H9 (cell line): ENCODE results near the gene MYOM3. TPM values are rescaled to one million over a fixed set of nuclear protein-coding genes. Genes with fewer than 3 reads are reported as not detected.

Experiments
- DNase-seq: peaks from one replicate; pipeline ENCODE4 v3.0.0-alpha.2; 2017
- H2AFZ ChIP-seq: one replicate; pipeline ENCODE4 v1.6.1; 2013; ENCODE audit warnings: mild to moderate bottlenecking, low read length, control low read depth, moderate library complexity
- H2AK5ac ChIP-seq: 2 replicates; pipeline ENCODE4 v1.6.1; 2013; ENCODE audit warnings: low read length, control low read depth, mixed read lengths; ENCODE audit not compliant: insufficient read length
- H2BK120ac ChIP-seq: one replicate; pipeline ENCODE4 v1.6.1; 2013; ENCODE audit warnings: low read depth, mild to moderate bottlenecking, low read length, control low read depth, inconsistent platforms; ENCODE audit not compliant: poor library complexity, severe bottlenecking
- H2BK12ac ChIP-seq: 2 replicates; pipeline ENCODE4 v1.6.1; 2013; ENCODE audit warnings: low read length, control low read depth, mixed read lengths, low read depth; ENCODE audit not compliant: insufficient read length
- H2BK15ac ChIP-seq: 2 replicates; pipeline ENCODE4 v1.6.1; 2013; ENCODE audit warnings: low read depth, low read length, control low read depth
- H2BK20ac ChIP-seq: one replicate; pipeline ENCODE4 v1.6.1; 2013; ENCODE audit warnings: low read depth, mild to moderate bottlenecking, low read length, control low read depth, inconsistent platforms; ENCODE audit not compliant: poor library complexity, severe bottlenecking
- H2BK5ac ChIP-seq: 2 replicates; pipeline ENCODE4 v1.6.1; 2013; ENCODE audit warnings: low read length, control low read depth, mixed read lengths; ENCODE audit not compliant: insufficient read length
- H3K14ac ChIP-seq: 2 replicates; pipeline ENCODE4 v1.6.1; 2013; ENCODE audit warnings: low read length, control low read depth; ENCODE audit not compliant: insufficient read depth
- H3K18ac ChIP-seq: 2 replicates; pipeline ENCODE4 v1.6.1; 2013; ENCODE audit warnings: low read depth, mild to moderate bottlenecking, mixed read lengths, low read length, control low read depth; ENCODE audit not compliant: insufficient read length
- H3K23ac ChIP-seq: 2 replicates; pipeline ENCODE4 v1.6.1; 2013; ENCODE audit warnings: low read length, control low read depth, mixed read lengths, low read depth; ENCODE audit not compliant: insufficient read length
- H3K23me2 ChIP-seq: 2 replicates; pipeline ENCODE4 v1.6.1; 2013; ENCODE audit warnings: low read depth, mild to moderate bottlenecking, mixed read lengths, low read length, control low read depth; ENCODE audit not compliant: insufficient read length, poor library complexity, severe bottlenecking
- H3K27ac ChIP-seq: 2 replicates; pipeline ENCODE4 v1.5.1; 2013; ENCODE audit warnings: low read length, control low read depth, mixed read lengths, low read depth; ENCODE audit not compliant: insufficient read length
- H3K27me3 ChIP-seq: 2 replicates; pipeline ENCODE4 v1.6.1; 2013; ENCODE audit warnings: low read length, control low read depth, inconsistent platforms; ENCODE audit not compliant: insufficient read depth
- H3K4ac ChIP-seq: 2 replicates; pipeline ENCODE4 v1.6.1; 2013; ENCODE audit warnings: low read depth, mild to moderate bottlenecking, control low read depth, inconsistent platforms, low read length, moderate library complexity
- H3K4me1 ChIP-seq: 2 replicates; pipeline ENCODE4 v1.6.1; 2013; ENCODE audit warnings: low read length, control low read depth, inconsistent platforms; ENCODE audit not compliant: insufficient read depth
- H3K4me2 ChIP-seq: 2 replicates; pipeline ENCODE4 v1.6.1; 2013; ENCODE audit warnings: low read length, control low read depth, mixed read lengths; ENCODE audit not compliant: insufficient read length, insufficient read depth
- H3K56ac ChIP-seq: 2 replicates; pipeline ENCODE4 v1.6.1; 2013; ENCODE audit warnings: low read depth, mild to moderate bottlenecking, mixed read lengths, low read length, control low read depth; ENCODE audit not compliant: insufficient read length
- H3K79me1 ChIP-seq: 2 replicates; pipeline ENCODE4 v1.6.1; 2013; ENCODE audit warnings: low read depth, mild to moderate bottlenecking, moderate library complexity, low read length, control low read depth, inconsistent platforms; ENCODE audit not compliant: insufficient read depth, poor library complexity, severe bottlenecking
- H3K79me2 ChIP-seq: 2 replicates; pipeline ENCODE4 v1.6.1; 2013; ENCODE audit warnings: low read length, control low read depth, inconsistent platforms; ENCODE audit not compliant: insufficient read depth
- H3K9ac ChIP-seq: 2 replicates; pipeline ENCODE4 v1.6.1; 2013; ENCODE audit warnings: low read length, control low read depth, mixed read lengths; ENCODE audit not compliant: insufficient read length; ENCODE audit errors: extremely low read depth
- H3K9me3 ChIP-seq: one replicate; pipeline ENCODE4 v1.6.1; 2013; ENCODE audit warnings: low read depth, low read length, inconsistent platforms; ENCODE audit not compliant: control insufficient read depth
- H3T11ph ChIP-seq: one replicate; pipeline ENCODE4 v1.6.1; 2013; ENCODE audit warnings: mild to moderate bottlenecking, low read length, control low read depth, inconsistent platforms
- H4K20me1 ChIP-seq: one replicate; pipeline ENCODE4 v1.6.1; 2013; ENCODE audit not compliant: control insufficient read depth, insufficient read length, insufficient read depth
- H4K5ac ChIP-seq: 2 replicates; pipeline ENCODE4 v1.6.1; 2013; ENCODE audit warnings: low read depth, mild to moderate bottlenecking, mixed read lengths, low read length, control low read depth; ENCODE audit not compliant: insufficient read length
- H4K8ac ChIP-seq: replicated peaks from 2 replicates; pipeline ENCODE4 v1.6.1; 2013; ENCODE audit warnings: low read length, control low read depth, mixed read lengths, low read depth; ENCODE audit not compliant: insufficient read length
- H4K91ac ChIP-seq: 2 replicates; pipeline ENCODE4 v1.6.1; 2013; ENCODE audit warnings: low read depth, mild to moderate bottlenecking, moderate library complexity, mixed read lengths, low read length, control low read depth; ENCODE audit not compliant: insufficient read length
- H3K27ac Mint-ChIP-seq, 3 experiments: 2 replicates in 2 of 3; 3 replicates in 1 of 3; pipeline ENCODE4 v1.8.0; 2020 to 2021; ENCODE audit warnings: mixed read lengths in 3 of 3, mild to moderate bottlenecking in 1 of 3, moderate library complexity in 1 of 3
- H3K27me3 Mint-ChIP-seq: 2 replicates; pipeline ENCODE4 v1.8.0; 2021; ENCODE audit warnings: low read depth, mild to moderate bottlenecking, moderate library complexity, mixed read lengths
- H3K36me3 Mint-ChIP-seq, 3 experiments: 2 replicates in 2 of 3; 3 replicates in 1 of 3; pipeline ENCODE4 v1.8.0; 2020 to 2021; ENCODE audit warnings: low read depth in 3 of 3, mixed read lengths in 3 of 3; ENCODE audit not compliant: insufficient read depth in 1 of 3
- H3K4me1 Mint-ChIP-seq, 2 experiments: 2 replicates each; pipeline ENCODE4 v1.8.0; 2020; ENCODE audit warnings: mixed read lengths in 2 of 2
- H3K4me3 Mint-ChIP-seq, 2 experiments: 2 replicates in 1 of 2; 3 replicates in 1 of 2; pipeline ENCODE4 v1.8.0; 2020 to 2021; ENCODE audit warnings: mild to moderate bottlenecking in 2 of 2, mixed read lengths in 2 of 2, moderate library complexity in 1 of 2
- H3K9me3 Mint-ChIP-seq, 2 experiments: 2 replicates in 1 of 2; 3 replicates in 1 of 2; pipeline ENCODE4 v1.8.0; 2020; ENCODE audit warnings: mild to moderate bottlenecking in 2 of 2, mixed read lengths in 2 of 2, moderate library complexity in 1 of 2
- CTCF ChIP-seq: fragments of 200-600 bp; sonication (generic); conservative IDR thresholded peaks from 3 replicates; pipeline ENCODE4 v1.8.0; 2021; ENCODE audit warnings: antibody characterized with exemption, mild to moderate bottlenecking
- WGBS: extraction: QIAGEN DNeasy Blood & Tissue Kit; methylation state at CpG from one replicate; pipeline ENCODE4 v1.1.7; 2013; ENCODE audit warnings: missing lambda C conversion rate, low lambda C conversion rate, mixed read lengths; ENCODE audit not compliant: insufficient read length; ENCODE audit errors: extremely low coverage; 5-methylcytosine and 5-hydroxymethylcytosine counted together
- total RNA-seq: library from RNA; stranded (reverse); gene quantifications from 2 replicates; pipeline ENCODE4 v1.2.1, GENCODE V29; 2021

Gene MYOM3
- total RNA-seq, 1 experiment from 2014 or later: 0.11 TPM

GRCh38 chr1:24110642-24111261, 1.2 kb downstream of the MYOM3 start:
- WGBS: no CpG with 5 or more reads among the region's 14 CpGs
- Histone ChIP-seq H4K5ac (no peak overlapping the region), H3K4me2 (no peak overlapping the region)

More at GRCh38 chr1:24110642-24111261, 1.2 kb downstream of the MYOM3 start:
- H2BK15ac ChIP-seq: no peak overlapping the region
- no peak for TF ChIP-seq CTCF
- no peak overlapping the region for H2BK120ac ChIP-seq
- no peak overlapping the region for H3K27ac ChIP-seq
- no peaks in the 10 kb centered on the region for H3K9me3 ChIP-seq
- no peak overlapping the region for H2AK5ac ChIP-seq
- H3K4me1 Mint-ChIP-seq: peaks cover 28 to 53% of the 10 kb centered on the region in 2 experiments
- H3K79me2 ChIP-seq: no peaks in the 10 kb centered on the region
- no peak overlapping the region for H3K23ac ChIP-seq
- H3K79me1 ChIP-seq: no peaks in the 10 kb centered on the region
- no peak overlapping the region for H4K8ac ChIP-seq
- H3K23me2 ChIP-seq: no peaks in the 10 kb centered on the region
- H3K14ac ChIP-seq: no peak overlapping the region; the same call in 1 of the 2 replicates
- H2BK12ac ChIP-seq: no peak overlapping the region
- H3K27ac Mint-ChIP-seq: no peak overlapping the region; a peak in 1 of 7 replicates
- no peak overlapping the region for H3K18ac ChIP-seq
- no peak overlapping the region for H3T11ph ChIP-seq
- DNase-seq: no peak
- H4K20me1 ChIP-seq: no peaks in the 10 kb centered on the region
- no peaks in the 10 kb centered on the region for H3K36me3 Mint-ChIP-seq
- peaks cover 4% of the 10 kb centered on the region; the same call in 1 of the 2 replicates for H3K4me1 ChIP-seq
- no peak overlapping the region for H3K4ac ChIP-seq
- peaks cover 15% of the 10 kb centered on the region for H3K27me3 Mint-ChIP-seq
- H3K56ac ChIP-seq: no peak overlapping the region
- H4K91ac ChIP-seq: no peak overlapping the region
- no peaks in the 10 kb centered on the region for H3K9me3 Mint-ChIP-seq
- H3K4me3 Mint-ChIP-seq: no peak overlapping the region
- no peak overlapping the region for H2BK20ac ChIP-seq
- H3K27me3 ChIP-seq: no peaks in the 10 kb centered on the region
- no peak overlapping the region for H3K9ac ChIP-seq
- no peak overlapping the region for H2AFZ ChIP-seq
- no peak overlapping the region for H2BK5ac ChIP-seq
